Stimulated activated CD8-positive, alpha-beta memory T cell treated with anti-CD3 and anti-CD28 coated beads, Interleukin-7, amount 100 ng/mL, for 24 hours (primary cell): ENCODE results near the gene MAP2K4.
"Not testable (repeated sequence)": the region's sequence is repeated elsewhere in the genome, so short reads cannot be mapped to it uniquely, and the experiment has no call there.

Source experiments
- DNase-seq: peaks from one replicate; pipeline ENCODE4 v3.0.0-alpha.2; 2020; ENCODE audit warnings: low read depth

MAP2K4 gene

DNA sequence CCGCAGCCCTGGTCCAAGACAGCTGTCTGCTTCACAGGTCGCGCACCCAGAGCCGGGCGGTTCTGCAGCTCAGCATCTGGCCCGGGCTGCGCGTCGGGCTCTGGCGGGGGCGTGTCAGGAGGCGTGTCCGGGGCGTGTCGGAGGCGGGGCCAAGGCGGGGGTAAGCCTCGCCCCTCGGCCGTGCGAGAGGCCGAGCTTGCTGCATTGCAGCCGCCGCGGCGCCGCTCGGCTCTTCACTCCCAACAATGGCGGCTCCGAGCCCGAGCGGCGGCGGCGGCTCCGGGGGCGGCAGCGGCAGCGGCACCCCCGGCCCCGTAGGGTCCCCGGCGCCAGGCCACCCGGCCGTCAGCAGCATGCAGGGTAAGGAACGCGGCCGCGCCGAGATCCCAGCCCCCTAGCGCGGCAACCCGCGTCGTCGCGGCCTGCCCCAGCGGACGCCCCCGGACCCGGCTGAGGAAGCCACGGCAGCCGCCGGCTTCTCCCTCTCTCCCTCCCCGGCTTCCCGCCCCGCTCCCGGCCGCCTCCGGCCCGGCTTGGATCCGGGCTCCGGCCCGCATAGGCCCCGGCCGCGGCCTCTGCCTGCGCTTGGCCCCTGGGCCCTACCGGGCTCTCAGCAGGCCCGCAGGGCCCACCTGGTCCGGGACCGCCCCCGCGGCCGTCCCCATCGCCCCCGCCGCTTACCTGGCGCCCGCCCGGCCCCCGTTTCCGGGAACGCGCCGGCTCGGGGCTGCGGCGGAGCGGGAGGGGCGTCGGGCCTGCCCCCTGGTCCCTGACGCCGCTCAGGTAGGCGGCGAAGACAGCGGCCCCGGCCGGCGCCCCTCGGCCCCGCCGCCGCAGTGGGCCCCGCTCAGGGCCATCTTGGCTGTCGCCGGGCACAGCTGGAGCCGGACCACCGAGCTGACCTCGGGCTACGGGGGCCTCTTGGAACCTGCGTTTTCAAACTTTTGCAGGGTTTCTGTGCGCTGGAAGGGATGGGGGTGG is at the start of gene MAP2K4:
Gene MAP2K4 (plus strand): TSS at position 236 of the 981 bp plus-strand sequence. CDS start 10 bp downstream, at position 246.
- peak; percentile 91 for DNase-seq

DNA sequence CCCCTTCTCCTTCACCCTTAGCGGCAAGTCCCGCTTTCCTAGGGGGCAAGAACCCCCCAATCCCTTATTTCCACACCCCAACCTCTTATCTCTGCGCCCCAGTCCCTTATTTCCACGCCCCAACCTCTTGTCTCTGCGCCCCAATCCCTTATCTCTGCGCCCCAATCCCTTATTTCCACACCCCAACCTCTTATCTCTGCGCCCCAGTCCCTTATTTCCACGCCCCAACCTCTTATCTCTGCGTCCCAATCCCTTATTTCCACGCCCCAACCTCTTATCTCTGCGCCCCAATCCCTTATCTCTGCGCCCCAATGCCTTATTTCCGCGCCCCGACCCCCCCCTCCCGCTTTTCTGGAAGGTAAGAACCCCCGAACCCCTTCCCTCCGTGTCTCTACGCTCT is 47.9 kb upstream of the MAP2K4 start:
- not testable (repeated sequence) for DNase-seq

DNA sequence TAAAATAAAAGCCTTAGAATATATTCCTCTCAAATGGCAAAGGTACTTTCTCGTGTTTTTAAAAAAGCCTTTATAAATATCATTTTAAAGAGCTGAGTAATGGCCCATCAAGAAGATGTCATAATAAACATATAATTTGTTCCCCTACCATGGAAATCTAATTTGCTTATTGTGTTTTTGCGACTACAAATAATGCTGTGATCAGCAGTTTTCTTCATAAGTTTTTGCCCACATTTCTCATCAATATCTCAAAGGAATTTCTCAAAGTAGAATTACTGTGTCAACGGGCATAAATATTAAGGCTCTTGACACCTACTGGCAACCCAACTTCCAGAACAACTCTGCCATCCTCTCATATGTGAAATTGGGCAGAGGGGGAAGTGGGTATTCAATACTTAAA is 40.9 kb upstream of the MAP2K4 start:
- DNase-seq: no peak

DNA sequence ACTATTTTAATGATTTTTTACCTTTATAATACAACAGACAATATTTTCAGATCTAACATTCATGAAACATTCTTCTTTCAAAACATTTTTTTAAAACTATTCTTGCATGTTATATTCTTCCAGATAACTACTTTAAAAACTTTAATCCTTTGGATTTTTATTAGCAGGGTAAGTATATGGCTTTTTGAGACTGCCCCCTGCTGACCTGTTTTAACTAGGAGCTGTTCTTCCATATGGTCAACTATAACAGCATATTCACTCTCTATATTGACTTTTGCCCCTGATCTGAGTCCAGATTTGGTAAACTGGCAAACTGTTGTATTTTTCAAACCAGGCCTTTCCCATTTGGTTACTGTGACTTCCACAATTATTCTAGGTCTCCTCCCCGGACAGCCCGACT is 39.9 kb upstream of the MAP2K4 start:
- DNase-seq: no peak

GRCh38 chr17:11981862-11982261 is 38.8 kb upstream of the MAP2K4 start:
- DNase-seq: no peak

- DNase-seq: no peak
These were observed 34.3 kb upstream of the MAP2K4 start for GRCh38 chr17:11986179-11986941.

- no peak for DNase-seq
These were observed 33.7 kb upstream of the MAP2K4 start for GRCh38 chr17:11986942-11987329.

- DNase-seq: no peak
These were observed 30.2 kb upstream of the MAP2K4 start for GRCh38 chr17:11990363-11990983.

DNA sequence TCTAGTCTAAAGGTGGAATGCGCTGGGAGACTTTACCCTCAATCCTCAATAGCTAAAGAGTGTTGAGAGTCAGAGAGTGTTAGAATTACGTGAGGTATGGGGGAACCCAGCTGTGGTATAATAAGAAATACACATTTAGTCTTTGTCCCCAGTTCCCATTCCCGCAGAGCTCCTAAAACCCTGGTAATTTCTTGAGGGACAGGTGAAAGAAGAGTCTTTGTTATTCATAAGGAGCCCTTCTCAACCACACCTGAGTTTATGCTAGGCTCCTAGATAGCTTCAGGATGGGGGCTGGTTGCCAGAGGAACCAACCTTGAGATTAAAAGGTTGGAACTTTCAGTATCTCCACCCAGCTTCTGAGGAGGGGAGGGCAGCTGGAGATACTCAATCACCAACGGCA is 29.2 kb upstream of the MAP2K4 start:
- DNase-seq: no peak

- DNase-seq: peak; percentile 4
These were observed 23.9 kb upstream of the MAP2K4 start for GRCh38 chr17:11996722-11997146.

GRCh38 chr17:11997147-11997971 is 23.3 kb upstream of the MAP2K4 start, which contains the start of gene ZNF18:
Gene ZNF18, minus strand, starts transcription at chr17:11997475. Its CDS starts 4,646 bp downstream, at chr17:11992829.
- peak; percentile 91 for DNase-seq

DNA sequence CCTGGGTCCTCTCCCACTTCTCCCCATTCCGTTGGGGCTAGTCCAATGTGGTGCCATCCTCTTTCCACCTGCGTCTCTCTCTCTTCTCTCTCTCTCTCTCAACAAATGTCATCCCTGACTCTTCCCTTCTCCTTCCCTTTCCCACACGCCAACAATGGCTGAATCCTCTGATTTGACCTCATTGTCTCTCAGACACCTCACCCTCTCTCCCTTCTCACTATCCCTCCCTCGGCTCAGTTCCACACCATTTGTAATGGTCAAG is 22.8 kb upstream of the MAP2K4 start:
- DNase-seq: no peak

- no peak for DNase-seq
These were observed 21.0 kb upstream of the MAP2K4 start for GRCh38 chr17:11999696-12000095.

GRCh38 chr17:12007466-12007865 is 13.2 kb upstream of the MAP2K4 start:
- DNase-seq: no peak

DNA sequence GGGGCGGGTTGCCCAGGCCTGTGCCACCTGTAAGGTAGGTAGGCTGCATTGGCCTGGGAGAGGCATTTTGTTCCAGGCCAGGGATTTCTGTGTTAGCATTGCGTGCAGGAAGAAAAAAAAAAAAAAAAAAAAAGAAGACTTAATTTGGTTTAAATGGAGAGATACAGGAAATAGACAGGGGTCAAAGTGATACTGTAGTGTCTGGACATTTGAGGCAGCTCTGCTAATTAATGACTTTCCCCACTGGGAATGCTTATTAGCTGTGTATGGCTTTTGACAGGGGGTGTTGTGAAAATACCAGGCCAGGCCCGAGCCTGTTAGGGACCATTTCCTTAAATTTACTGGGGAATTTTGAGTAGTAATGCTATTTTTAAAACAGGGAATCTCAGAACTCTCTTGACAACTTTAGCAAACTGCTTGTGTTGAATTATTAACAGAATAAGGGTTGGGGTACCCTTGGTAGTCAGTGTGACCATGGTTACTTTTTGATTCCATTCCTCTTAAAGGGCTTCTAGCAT is 1.0 kb downstream of the MAP2K4 start:
- no peak for DNase-seq

- DNase-seq: no peak
These were observed 1.6 kb downstream of the MAP2K4 start for GRCh38 chr17:12022310-12022709.

GRCh38 chr17:12024327-12024726 is 3.6 kb downstream of the MAP2K4 start:
- DNase-seq: no peak

- DNase-seq: no peak
These were observed 7.0 kb downstream of the MAP2K4 start for GRCh38 chr17:12027658-12028057.

GRCh38 chr17:12028611-12029010 is 7.9 kb downstream of the MAP2K4 start:
- no peak for DNase-seq

DNA sequence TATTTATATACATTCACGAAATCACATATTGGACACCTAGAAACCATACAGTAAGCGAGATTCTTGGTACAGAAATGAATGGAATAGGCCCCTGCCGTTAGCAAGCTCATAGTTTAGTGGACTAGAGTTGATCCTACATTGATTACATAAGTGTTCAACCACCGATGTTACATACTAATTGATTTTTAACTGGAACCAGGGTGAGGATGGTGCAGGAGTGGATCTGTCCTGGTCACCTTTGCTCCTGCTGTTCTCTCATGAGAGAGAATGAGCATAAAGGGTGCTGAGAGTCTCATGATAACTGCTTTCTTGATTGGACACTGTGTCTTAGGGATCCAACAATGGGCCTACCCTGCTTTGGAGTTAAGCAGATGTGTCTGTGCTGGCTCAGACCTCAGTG is 13.9 kb downstream of the MAP2K4 start:
- no peak for DNase-seq

GRCh38 chr17:12035673-12036072 is 15.0 kb downstream of the MAP2K4 start:
- no peak for DNase-seq

GRCh38 chr17:12037970-12038369 is 17.3 kb downstream of the MAP2K4 start:
- no peak for DNase-seq
